PC-3 (cell line): ENCODE results near the gene ZNF740. TPM values are rescaled to one million over a fixed set of nuclear protein-coding genes. Genes with fewer than 3 reads are reported as not detected.

Source experiments
- ATAC-seq: fragments of 200-7000 bp; cut with Tn5 transposase; 2 replicates; pipeline ENCODE4 v1.9.1; 2020; ENCODE audit warnings: mild to moderate bottlenecking, moderate library complexity
- BruUV-seq: library from RNA; stranded (reverse); fragments of 400-500 nt; replicated peaks from 2 replicates; lab custom pipeline; 2021; lab: Mats Ljungman, UMichigan
- CTCF ChIA-PET: fragments of 300-600 bp; sonication (Branson Sonifier 250); formaldehyde crosslinking; loops from one replicate; lab custom pipeline; 2022; ENCODE audit warnings: antibody characterized with exemption; lab: Charles Lee
- POLR2A ChIA-PET: fragments of 300-600 bp; sonication (Branson Sonifier 250); formaldehyde crosslinking; loops from one replicate; lab custom pipeline; 2022; ENCODE audit warnings: antibody characterized with exemption; ENCODE audit not compliant: unreplicated experiment; lab: Charles Lee
- DNase-seq: peaks from one replicate; pipeline ENCODE4 v3.0.0-alpha.2; 2015
- H2AFZ ChIP-seq: fragments of 300-600 bp; sonication (generic); 2 replicates; pipeline ENCODE4 v1.6.0; 2016; ENCODE audit warnings: antibody characterized with exemption, low read length
- H3F3A ChIP-seq: fragments of 300-600 bp; sonication (generic); one replicate; pipeline ENCODE4 v1.6.0; 2017; ENCODE audit warnings: antibody characterized with exemption, low read length, control low read depth, mild to moderate bottlenecking; ENCODE audit not compliant: unreplicated experiment
- H3K27ac ChIP-seq: fragments of 300-600 bp; sonication (generic); 2 replicates; pipeline ENCODE4 v1.5.1; 2016; ENCODE audit warnings: mild to moderate bottlenecking, low read length
- H3K27me3 ChIP-seq: fragments of 300-600 bp; sonication (generic); 2 replicates; pipeline ENCODE4 v1.6.1; 2016; ENCODE audit warnings: low read length, mixed read lengths
- H3K36me3 ChIP-seq: fragments of 300-600 bp; sonication (generic); 2 replicates; pipeline ENCODE4 v1.6.1; 2016; ENCODE audit warnings: low read depth, mixed run types, low read length, mixed read lengths
- H3K4me1 ChIP-seq: fragments of 300-600 bp; sonication (generic); 2 replicates; pipeline ENCODE4 v1.5.1; 2016; ENCODE audit warnings: low read length; ENCODE audit not compliant: insufficient read depth
- H3K4me2 ChIP-seq: fragments of 300-600 bp; sonication (generic); 2 replicates; pipeline ENCODE4 v1.6.0; 2016; ENCODE audit warnings: low read length
- H3K4me3 ChIP-seq: fragments of 300-600 bp; sonication (generic); 2 replicates; pipeline ENCODE4 v1.5.1; 2016; ENCODE audit warnings: mild to moderate bottlenecking, low read length, mixed read lengths
- H3K79me2 ChIP-seq: fragments of 300-600 bp; sonication (generic); 2 replicates; pipeline ENCODE4 v1.6.1; 2017; ENCODE audit warnings: low read length, mixed read lengths
- H3K9ac ChIP-seq: fragments of 300-600 bp; sonication (generic); 2 replicates; pipeline ENCODE4 v1.6.0; 2016; ENCODE audit warnings: mild to moderate bottlenecking, low read length
- H3K9me2 ChIP-seq: fragments of 300-600 bp; sonication (generic); replicated peaks from 2 replicates; pipeline ENCODE4 v1.6.1; 2016; ENCODE audit warnings: mixed run types, low read length, mixed read lengths
- H3K9me3 ChIP-seq: fragments of 300-600 bp; sonication (generic); 2 replicates; pipeline ENCODE4 v1.6.1; 2016; ENCODE audit warnings: low read length, mixed read lengths
- H4K20me1 ChIP-seq: fragments of 300-600 bp; sonication (generic); 2 replicates; pipeline ENCODE4 v1.6.1; 2016; ENCODE audit warnings: low read length, mixed read lengths
- EZH2 ChIP-seq: fragments of 300-600 bp; sonication (generic); IDR thresholded peaks from one replicate; pipeline ENCODE4 v1.6.1; 2017; ENCODE audit warnings: antibody characterized with exemption, mild to moderate bottlenecking, low read length; ENCODE audit not compliant: unreplicated experiment
- EZH2phosphoT487 ChIP-seq: fragments of 300-600 bp; sonication (generic); IDR thresholded peaks from 2 replicates; pipeline ENCODE4 v1.6.1; 2018; ENCODE audit warnings: mild to moderate bottlenecking, antibody characterized with exemption, low read length, borderline replicate concordance
- intact Hi-C: fragments of 100-400 bp; cut with micrococcal nuclease; formaldehyde crosslinking; loops from 2 replicates; pipeline ENCODE4 v1.9.0; 2023
- total RNA-seq: library from RNA; depleted of rRNA; stranded (reverse); fragments of >200 nt; gene quantifications from 2 replicates; pipeline ENCODE4 v1.2.3, GENCODE V29; 2014
- TF ChIP-seq, protein P1 (sequence below): fragments of 300-600 bp; sonication (generic); conservative IDR thresholded peaks from 2 replicates; pipeline ENCODE4 v1.5.1; 2017; ENCODE audit warnings: antibody characterized with exemption, low read depth, mild to moderate bottlenecking, low read length

ZNF740 gene
- total RNA-seq, 1 experiment from 2014 or later, result 12.3 TPM

DNA sequence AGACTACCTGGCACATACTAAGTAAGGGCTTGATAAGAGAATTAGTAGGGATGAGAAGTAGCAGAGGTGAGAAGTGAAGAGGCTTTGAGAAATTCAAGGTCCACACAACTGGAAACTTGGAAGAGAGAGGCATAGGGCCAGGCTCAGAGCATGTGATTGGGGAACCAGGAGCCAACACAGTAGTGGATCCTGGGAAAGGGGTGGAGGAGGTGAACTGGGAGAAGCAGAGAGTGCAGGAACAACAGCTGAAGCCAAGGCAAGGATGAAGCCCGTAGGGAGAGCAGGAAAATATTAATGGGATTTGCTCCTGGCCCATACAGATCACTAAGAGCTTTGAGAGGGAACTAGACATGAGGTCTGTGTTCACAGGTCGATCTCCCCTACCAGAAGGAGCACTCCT lies 27.9 kb downstream of the ZNF740 start:
- H3K4me3 ChIP-seq, result no peak overlapping the region
- ATAC-seq (no peak), DNase-seq (no peak)
- H3K9me2 ChIP-seq, result no peaks in the 10 kb centered on the region
- H4K20me1 ChIP-seq, result no peaks in the 10 kb centered on the region
- TF ChIP-seq EZH2phosphoT487 (no peak), EZH2 (no peak)
- TF ChIP-seq, protein P1, sequence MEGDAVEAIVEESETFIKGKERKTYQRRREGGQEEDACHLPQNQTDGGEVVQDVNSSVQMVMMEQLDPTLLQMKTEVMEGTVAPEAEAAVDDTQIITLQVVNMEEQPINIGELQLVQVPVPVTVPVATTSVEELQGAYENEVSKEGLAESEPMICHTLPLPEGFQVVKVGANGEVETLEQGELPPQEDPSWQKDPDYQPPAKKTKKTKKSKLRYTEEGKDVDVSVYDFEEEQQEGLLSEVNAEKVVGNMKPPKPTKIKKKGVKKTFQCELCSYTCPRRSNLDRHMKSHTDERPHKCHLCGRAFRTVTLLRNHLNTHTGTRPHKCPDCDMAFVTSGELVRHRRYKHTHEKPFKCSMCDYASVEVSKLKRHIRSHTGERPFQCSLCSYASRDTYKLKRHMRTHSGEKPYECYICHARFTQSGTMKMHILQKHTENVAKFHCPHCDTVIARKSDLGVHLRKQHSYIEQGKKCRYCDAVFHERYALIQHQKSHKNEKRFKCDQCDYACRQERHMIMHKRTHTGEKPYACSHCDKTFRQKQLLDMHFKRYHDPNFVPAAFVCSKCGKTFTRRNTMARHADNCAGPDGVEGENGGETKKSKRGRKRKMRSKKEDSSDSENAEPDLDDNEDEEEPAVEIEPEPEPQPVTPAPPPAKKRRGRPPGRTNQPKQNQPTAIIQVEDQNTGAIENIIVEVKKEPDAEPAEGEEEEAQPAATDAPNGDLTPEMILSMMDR, result no peak
- no peaks in the 10 kb centered on the region for H3K27me3 ChIP-seq
- intact Hi-C loops, result no loop called here
- H3K4me1 ChIP-seq, result peaks cover 20% of the 10 kb centered on the region
- CTCF ChIA-PET, result no interaction called here
- no peaks in the 10 kb centered on the region for H3K79me2 ChIP-seq
- BruUV-seq, result no TSS peak
- H3K36me3 ChIP-seq, result peaks cover 28% of the 10 kb centered on the region
- no peak overlapping the region for H3K9ac ChIP-seq
- H3K4me2 ChIP-seq, result no peak overlapping the region
- POLR2A ChIA-PET, result no interaction called here
- no peaks in the 10 kb centered on the region for H3K9me3 ChIP-seq
- no peaks in the 10 kb centered on the region for H3F3A ChIP-seq
- H2AFZ ChIP-seq, result no peak overlapping the region
- no peak overlapping the region for H3K27ac ChIP-seq

DNA sequence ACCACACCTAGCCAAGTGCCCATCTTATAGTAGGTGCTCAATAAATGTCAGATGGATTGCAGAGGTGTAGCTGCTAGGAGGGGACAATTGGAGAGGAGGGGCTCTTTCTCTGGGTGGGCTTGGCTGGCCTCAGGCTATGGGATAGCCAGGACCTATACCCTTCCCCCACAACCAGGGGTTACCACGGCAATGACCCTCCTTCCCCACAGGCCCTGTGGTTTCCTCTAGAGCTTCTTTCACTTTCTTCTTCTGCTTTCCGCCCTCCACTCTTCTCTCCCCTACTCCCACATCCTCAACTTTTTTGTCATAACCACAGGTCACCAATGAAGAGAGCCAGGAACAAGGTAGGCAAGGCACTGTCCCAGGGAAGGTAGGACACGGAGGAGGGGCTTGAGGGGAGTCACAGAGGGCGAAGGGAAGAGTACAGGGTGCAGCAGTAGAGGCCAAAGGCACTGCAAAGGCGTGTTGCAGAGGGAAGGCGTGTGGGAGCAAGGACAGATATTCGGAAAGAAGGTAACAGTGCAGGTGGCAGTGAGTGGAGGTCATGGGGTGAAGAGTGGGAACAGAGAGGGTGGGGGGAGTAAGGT lies 28.4 kb downstream of the ZNF740 start:
- BruUV-seq, result no TSS peak
- Histone ChIP-seq H3K4me1 (peaks cover 20% of the 10 kb centered on the region), H3K4me3 (no peak overlapping the region), H3F3A (no peaks in the 10 kb centered on the region), H3K27ac (no peak overlapping the region), H3K4me2 (no peak overlapping the region), H3K79me2 (no peaks in the 10 kb centered on the region), H2AFZ (no peak overlapping the region), H3K36me3 (peaks cover 33% of the 10 kb centered on the region), H3K9me3 (no peaks in the 10 kb centered on the region), H3K9me2 (no peaks in the 10 kb centered on the region), H3K27me3 (no peaks in the 10 kb centered on the region), H4K20me1 (no peaks in the 10 kb centered on the region), H3K9ac (no peak overlapping the region)
- POLR2A ChIA-PET, result no interaction called here
- no peak for ATAC-seq
- CTCF ChIA-PET, result no interaction called here
- no peak for DNase-seq
- intact Hi-C loops, result no loop called here
- TF ChIP-seq, protein P1, result no peak

DNA sequence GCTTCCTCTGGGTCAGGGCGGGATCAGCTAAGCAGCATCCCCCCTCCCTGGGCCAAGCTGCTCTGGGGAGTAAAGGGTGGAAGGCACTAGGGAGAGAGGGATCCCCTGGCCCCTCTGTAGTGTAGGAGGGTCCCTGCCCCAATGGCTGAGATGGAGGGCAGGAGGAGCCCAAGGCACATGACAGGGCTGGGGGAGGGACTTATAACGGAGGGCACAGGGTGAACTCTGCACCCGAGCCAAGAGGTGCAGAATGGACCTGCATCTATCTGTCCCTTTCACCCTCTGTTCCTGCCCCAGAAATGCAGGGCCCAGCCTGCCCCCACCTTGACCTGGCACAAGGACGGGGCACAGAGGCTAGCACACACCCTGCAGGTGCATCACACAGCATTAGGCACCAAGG lies 30.3 kb downstream of the ZNF740 start:
- H3K4me3 ChIP-seq, result no peak overlapping the region
- no peak overlapping the region for H3K4me2 ChIP-seq
- no peak overlapping the region for H2AFZ ChIP-seq
- no peaks in the 10 kb centered on the region for H3K9me3 ChIP-seq
- H3F3A ChIP-seq, result no peaks in the 10 kb centered on the region
- ATAC-seq (no peak), DNase-seq (no peak)
- H3K9ac ChIP-seq, result no peak overlapping the region
- H3K36me3 ChIP-seq, result peaks cover 37% of the 10 kb centered on the region
- no peaks in the 10 kb centered on the region for H4K20me1 ChIP-seq
- TF ChIP-seq, protein P1, result no peak
- no peak for TF ChIP-seq EZH2phosphoT487
- TF ChIP-seq EZH2, result no peak
- peaks cover 15% of the 10 kb centered on the region for H3K4me1 ChIP-seq
- no peaks in the 10 kb centered on the region for H3K27me3 ChIP-seq
- H3K27ac ChIP-seq, result no peak overlapping the region
- peaks cover 4% of the 10 kb centered on the region for H3K79me2 ChIP-seq
- intact Hi-C loops, result no loop called here
- POLR2A ChIA-PET, result no interaction called here
- CTCF ChIA-PET, result no interaction called here
- H3K9me2 ChIP-seq, result no peaks in the 10 kb centered on the region
- TSS peak; percentile 20 for BruUV-seq
